Fibroblast of lung (primary cell): ENCODE data around the gene EXD1.

Experiments used
- CTCF ChIP-seq, 2 donors: IDR thresholded peaks in 1 of 2; conservative IDR thresholded peaks in 1 of 2; 1 replicate in 1 of 2; 2 replicates in 1 of 2; pipeline ENCODE4 v1.5.1; 2011 to 2012; ENCODE audit warnings: low read length in 2 of 2, control low read depth in 1 of 2, inconsistent platforms in 1 of 2, low read depth in 1 of 2, mild to moderate bottlenecking in 1 of 2
- EZH2 ChIP-seq: IDR thresholded peaks from 2 replicates; pipeline ENCODE4 v1.5.1; 2012; ENCODE audit warnings: low read length, control low read depth, mild to moderate bottlenecking; ENCODE audit errors: missing control alignments

- TF ChIP-seq CTCF (conservative IDR thresholded peaks at IDR 0.05 in 1 of 2, IDR thresholded peaks at IDR 0.05 in 1 of 2; ENCODE audit: low read depth in 1 of 2, low read length in 2 of 2), result no peak
- no peak for TF ChIP-seq EZH2
Measured at GRCh38 chr15:41276831-41277230, 46.3 kb upstream of the EXD1 start.
